Stimulated activated CD4-positive, alpha-beta T cell treated with anti-CD3 and anti-CD28 coated beads, Interleukin-1b, Interleukin-23, amount 100 ng/mL, for 48 hours (primary cell): ENCODE data around the gene CLCF1.

ENCODE experiments used
- DNase-seq: peaks from one replicate; pipeline ENCODE4 v3.0.0-alpha.2; 2020

Gene CLCF1

DNA sequence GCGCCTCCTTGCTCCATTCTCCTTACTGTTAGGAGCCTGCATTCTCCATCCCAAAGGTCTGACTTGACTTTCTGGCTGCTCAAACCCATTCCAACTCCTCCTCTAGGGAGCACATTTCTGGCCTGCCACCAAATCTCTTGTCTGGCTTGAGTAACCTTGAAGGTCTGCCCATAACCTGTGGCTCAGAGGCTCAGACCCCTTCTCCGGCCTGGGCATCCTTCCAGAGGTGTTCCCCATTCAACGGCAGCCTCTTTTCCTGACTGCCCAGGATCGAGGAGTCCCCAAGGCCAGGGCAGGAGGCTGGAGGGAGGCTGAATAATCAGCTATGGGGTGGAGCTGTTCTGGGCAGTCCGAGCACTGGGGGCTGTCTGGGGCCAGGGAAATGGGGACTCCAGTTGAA is 20.6 kb upstream of the CLCF1 start:
- DNase-seq = no peak

GRCh38 chr11:67393437-67393836 is 20.0 kb upstream of the CLCF1 start:
- DNase-seq = no peak

- DNase-seq = no peak
Measured at GRCh38 chr11:67392183-67392715, 18.9 kb upstream of the CLCF1 start.

DNA sequence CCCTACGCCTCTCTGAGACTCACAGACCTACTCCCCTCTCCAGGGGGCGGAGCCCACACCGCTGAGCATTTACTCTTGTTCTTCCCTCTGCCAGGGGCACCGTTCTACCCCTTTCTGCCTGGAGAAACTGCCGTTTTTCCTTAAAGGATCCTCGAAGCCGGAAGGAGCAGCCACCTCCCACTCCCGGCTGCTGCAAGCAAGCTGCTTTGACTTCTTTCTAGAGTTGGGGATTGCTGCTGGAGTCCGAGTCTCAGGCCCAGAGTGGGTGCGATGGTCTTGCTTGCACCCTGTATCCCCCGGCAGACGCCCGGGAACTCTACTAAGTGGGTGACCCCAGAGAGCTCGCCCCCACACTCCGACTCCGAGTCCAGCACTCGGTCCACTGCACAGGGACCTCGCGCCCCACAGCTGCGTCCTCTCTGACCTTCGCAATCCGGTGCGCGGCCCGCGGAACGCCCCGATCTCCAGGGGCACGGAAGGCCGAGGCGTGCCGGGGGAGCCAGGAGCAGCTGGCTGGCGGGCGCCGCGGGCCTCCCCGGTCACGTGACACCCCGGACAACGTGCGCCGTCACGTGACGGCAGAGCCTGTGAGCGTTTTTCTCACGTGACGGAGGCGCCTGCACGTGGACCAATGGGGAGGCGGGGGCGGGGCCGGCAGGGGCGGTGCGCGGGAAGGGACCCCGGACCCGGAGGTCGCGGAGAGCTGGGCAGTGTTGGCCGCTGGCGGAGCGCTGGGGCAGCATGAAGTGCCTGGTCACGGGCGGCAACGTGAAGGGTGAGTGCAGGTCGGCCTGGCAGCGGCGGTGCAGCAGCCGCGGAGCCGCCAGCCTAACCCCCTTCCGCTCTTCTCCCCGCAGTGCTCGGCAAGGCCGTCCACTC is 18.1 kb upstream of the CLCF1 start, which contains the start of gene RAD9A:
RAD9A (plus strand) TSS at position 683 of the 879 bp plus-strand sequence; CDS start at position 742, 59 bp downstream.
- DNase-seq = peak; percentile 92

GRCh38 chr11:67390947-67391303 is 17.5 kb upstream of the CLCF1 start:
- no peak for DNase-seq

- peak; percentile 53 for DNase-seq
Measured at GRCh38 chr11:67389477-67389876, 16.1 kb upstream of the CLCF1 start.

DNA sequence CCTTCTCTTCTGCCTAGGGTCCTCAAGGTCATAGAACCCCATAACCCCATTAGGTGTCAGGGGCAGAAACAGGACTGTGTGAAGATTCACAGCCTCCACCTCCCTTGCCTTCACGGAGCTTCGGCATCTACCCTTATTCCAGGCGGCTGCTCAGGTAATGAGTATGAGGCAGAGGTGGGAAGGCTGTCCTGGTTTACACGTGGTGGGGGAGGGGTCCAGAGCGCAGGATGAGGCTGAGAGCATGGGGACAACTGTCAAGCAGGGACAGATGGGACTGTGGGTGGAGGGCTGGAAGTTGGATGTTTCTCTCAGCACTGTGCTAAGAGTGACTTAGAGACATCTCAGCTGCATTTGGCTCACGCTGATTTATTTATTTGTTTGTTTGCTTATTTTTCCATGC is 14.1 kb upstream of the CLCF1 start:
- DNase-seq = no peak

DNA sequence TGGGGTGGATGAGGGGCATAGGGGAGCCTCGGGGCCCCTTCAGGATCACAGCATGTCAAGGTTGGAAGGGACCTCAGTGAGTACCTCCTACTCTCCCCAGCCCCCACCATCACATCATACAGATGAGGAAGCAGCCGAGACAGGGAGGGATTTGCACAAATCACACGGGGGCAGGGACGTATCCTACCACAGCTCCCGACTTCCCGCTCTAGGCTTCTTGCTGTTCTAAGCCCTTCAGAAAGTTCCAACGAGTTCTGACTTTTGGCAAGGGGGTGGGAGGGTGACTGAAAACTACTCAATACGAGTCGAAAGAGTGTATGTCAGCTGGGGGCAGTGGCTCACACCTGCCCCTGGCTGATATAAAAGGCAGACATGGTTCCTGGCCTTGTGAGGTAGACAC is 13.7 kb upstream of the CLCF1 start:
- DNase-seq = no peak

DNA sequence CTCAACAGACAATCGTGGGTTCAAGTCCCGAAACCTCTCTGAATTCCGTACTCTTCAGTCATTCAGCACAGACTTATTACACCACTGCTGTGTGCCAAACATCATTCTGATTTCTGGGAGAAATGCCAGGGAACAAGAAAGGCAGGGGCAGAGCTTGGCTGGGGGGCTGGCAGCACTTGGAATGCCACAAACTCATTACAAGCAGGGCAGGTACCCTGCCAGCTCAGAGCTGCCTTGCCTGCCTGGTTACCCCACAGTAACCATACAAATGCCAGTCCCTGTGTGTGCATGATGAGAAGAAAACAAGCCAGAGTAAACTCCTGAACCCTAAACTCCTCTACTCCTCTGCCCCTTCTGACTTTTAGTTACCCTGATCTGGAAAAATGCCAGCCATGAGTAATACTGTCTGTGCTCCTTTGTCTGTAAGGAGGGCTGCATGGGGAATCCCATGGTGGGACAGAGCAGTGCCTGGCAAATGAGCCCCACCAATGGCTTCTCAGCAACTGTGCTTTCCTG is 11.5 kb upstream of the CLCF1 start:
- DNase-seq = no peak

GRCh38 chr11:67382276-67383136 is 9.1 kb upstream of the CLCF1 start:
- DNase-seq = peak; percentile 84

- no peak for DNase-seq
Measured at GRCh38 chr11:67381244-67381972, 8.0 kb upstream of the CLCF1 start.

- no peak for DNase-seq
Measured at GRCh38 chr11:67379061-67380058, 6.0 kb upstream of the CLCF1 start.

- no peak for DNase-seq
Measured at GRCh38 chr11:67378544-67378943, 5.1 kb upstream of the CLCF1 start.

- DNase-seq = no peak
Measured at GRCh38 chr11:67376873-67377808, 3.7 kb upstream of the CLCF1 start.

GRCh38 chr11:67376063-67376820 is 2.8 kb upstream of the CLCF1 start:
- DNase-seq = no peak

DNA sequence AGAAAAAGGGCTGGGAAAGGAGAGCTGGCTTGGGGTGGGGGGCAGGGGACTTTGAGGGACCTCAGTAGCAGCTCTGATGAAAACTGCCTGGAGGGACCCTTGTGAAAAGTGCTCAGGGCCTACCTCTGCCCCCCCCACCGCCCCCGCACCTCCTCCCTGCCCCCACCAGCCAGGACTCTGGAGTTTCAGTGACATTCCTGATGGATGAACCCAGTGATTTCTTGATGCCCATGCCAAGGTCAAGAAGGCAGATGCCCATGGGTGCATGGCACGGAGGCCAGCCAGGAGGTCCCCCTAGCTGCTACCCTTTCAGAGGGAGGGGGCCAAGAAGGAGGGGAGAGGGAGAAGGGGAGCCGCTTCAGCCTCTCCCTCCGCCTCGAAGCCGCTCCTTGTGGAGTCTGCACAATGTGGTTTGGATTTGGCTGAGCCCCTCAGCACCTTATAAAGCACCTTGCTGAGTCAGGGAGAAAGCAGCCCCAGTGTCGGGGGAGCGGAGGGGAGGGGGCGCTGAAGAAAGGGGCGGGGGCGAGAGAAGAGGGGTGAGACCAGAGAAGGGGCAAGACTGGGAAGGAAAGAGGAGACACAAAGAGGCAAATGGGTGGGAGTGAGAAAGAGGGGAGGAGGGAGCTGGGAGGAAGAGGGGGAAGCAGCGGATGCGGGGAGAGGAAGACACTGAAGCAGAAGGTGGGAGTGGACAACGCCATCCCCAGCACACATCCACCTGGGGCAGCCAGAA is 2.1 kb upstream of the CLCF1 start:
- DNase-seq = no peak

GRCh38 chr11:67374571-67375281 is 1.3 kb upstream of the CLCF1 start:
- DNase-seq = no peak
